ENCODE data around the gene MPZL1.
"Not testable (repeated sequence)": the region's sequence is repeated elsewhere in the genome, so short reads cannot be mapped to it uniquely, and the experiment has no call there.

Gene MPZL1

DNA sequence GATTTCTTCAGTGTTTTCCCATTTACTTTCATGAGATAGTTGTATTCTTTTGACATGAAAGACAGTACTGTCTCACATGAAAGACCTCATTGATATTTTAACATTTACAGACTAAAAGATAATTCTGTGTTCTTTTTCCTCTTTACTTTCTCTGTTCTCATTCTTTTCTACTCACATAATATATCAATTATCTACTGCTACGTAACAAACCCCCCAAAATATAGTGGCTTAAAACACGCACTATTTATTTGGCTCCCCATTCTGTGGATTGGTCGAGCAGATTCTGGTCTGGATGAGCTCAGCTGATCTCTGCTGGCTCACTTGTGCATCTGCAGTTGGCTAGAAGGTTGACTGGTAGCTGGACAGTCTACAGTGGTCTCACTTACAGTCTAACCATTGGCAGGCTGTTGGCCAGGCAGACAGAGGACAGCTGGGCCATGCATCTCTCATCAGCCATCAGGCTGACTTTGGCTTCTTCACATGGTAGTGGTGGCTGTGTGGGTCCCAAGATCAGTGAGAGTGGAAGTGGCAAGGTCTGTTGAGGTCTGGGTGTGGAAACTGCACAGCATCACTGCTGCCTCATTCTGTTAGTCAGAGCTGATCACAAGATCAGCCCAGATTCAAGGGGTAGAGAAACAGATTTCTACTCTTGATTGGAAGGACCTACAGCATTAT, 63.2 kb downstream of the MPZL1 start:
- DNase-seq = no peak

DNA sequence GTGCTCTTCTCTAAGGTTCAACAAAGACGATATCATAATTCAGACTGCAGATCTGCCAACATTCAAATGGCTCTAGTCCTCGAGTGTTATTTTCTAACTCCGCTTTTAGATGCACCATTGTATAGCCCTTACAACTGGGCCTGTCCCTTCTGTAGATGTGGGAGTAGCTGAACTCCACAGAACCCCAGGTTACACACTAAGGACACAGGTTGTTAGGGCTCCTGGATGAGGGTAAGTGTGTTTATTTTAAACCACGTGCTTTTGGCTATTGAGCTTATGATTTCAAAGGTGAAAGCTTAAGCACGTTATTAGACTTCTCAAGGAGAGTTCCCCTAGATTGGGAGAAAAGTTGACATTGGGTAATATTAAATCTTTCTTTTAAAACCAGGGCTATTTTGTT, 64.7 kb downstream of the MPZL1 start:
- DNase-seq = no peak

DNA sequence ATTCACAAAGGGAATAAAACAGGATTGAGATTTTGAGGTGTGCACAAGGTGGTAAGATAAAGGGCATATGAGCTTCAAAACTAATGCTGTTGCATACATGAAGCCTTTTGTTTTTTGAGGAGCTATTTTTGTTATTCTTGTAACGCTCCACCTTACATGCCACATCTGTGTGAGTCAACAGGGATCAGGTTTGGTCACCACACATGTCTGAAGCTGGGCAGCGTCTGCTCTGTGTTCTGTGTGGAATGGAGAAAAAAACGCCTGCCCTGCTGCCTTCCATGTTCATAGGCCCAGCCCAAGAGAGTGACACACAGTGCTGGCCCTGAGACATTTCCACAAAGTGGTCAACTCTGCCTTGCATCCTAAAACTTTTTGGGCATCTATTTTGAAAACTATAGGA, 67.7 kb downstream of the MPZL1 start:
- no peak for DNase-seq

DNA sequence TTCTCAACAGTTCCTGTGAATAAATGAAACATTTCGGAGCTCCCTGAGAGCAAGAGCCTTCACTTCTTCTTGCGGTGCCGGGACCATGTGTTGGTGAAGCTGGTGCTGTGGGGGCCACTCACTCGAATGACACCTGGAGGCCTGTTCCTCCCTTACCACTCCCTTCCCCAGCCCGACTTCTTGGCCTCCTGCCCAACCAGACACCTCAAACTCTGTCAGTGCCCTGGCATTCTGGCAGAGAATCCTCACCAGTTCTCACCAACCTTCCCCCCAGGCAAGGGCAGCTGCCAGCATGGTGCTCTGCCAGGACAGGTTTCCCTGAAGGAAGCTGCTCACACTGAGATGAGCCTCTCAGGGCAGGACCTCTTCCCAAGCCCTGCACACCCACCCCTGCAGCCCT, 68.3 kb downstream of the MPZL1 start:
- DNase-seq = no peak

DNA sequence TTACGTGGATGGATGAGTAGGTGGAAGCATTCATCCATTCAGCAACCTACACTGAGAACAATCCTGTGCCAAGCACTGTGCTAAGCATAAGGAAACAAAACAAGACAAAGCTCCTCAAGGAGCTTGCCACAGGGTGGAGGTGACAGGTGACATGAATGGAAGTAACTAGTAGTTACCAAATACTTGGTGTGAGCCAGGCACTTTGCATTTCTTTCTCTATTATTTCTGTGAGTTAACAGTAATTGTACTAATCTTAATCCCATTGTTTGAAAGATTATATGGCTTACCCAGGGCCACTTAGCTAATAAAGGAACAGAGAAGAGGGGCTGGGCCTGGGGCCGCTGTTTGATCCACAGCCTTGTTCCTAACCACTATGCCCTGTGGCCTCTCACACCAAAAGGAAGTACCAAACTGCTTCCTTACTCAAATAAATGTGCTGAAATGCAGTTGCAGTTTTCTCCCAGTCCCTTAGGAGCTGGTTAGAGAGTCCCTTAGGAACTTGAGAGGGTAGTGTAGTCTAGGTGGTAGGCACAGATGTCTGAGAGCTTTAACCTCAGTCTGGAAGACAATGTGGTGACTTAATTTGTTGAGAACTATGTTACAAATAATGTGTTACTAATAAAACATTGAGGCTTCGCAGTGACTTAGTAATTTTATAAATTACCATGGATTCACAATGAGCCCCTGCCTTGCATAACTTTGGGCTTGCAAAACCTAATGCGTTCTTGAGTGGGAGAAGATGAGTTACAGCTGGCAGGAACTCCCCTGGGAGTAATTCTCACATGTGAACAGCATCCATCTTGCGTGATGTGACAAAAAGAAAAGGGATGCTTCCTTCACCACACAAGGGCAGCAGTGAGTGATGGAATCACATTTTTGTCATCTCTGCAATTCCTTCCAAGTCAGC, 69.8 kb downstream of the MPZL1 start:
- DNase-seq = no peak

DNA sequence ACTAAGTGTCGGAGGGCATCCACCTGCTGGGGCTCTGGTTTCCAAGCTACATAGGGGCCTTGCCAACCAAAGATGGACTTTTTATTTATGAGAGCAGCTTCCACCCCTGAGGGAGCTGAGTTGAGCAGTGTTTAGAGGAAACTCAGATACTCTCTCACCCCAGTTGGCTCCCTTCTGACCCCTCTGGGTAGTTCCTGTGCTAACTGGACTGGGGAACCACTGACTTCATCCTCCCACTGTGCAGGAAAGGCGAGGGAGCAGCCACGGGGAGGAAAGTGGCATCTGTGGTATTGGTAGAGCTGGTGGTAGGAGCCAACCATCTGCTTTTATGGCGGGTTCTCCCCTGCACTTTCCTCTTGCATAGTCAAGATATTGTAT, 70.4 kb downstream of the MPZL1 start:
- DNase-seq = no peak

DNA sequence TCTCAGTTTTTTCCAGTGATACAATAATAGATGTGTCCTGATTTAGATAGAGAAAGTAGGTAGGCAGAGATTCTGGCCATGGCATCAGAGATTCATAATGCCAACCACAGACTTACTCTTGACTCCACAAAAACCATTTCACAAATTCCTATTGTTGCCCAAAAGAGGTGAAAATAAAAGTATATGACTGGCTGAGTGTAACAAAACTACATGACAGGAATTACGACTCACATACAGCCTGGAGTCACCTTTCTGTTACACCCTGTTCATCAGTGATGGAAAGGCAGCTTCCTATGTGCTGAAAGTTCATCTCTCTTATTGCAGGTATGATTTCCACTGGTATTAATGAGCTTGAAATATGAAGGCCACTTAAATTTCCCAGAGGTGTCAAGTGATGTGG, 72.3 kb downstream of the MPZL1 start:
- DNase-seq = no peak

DNA sequence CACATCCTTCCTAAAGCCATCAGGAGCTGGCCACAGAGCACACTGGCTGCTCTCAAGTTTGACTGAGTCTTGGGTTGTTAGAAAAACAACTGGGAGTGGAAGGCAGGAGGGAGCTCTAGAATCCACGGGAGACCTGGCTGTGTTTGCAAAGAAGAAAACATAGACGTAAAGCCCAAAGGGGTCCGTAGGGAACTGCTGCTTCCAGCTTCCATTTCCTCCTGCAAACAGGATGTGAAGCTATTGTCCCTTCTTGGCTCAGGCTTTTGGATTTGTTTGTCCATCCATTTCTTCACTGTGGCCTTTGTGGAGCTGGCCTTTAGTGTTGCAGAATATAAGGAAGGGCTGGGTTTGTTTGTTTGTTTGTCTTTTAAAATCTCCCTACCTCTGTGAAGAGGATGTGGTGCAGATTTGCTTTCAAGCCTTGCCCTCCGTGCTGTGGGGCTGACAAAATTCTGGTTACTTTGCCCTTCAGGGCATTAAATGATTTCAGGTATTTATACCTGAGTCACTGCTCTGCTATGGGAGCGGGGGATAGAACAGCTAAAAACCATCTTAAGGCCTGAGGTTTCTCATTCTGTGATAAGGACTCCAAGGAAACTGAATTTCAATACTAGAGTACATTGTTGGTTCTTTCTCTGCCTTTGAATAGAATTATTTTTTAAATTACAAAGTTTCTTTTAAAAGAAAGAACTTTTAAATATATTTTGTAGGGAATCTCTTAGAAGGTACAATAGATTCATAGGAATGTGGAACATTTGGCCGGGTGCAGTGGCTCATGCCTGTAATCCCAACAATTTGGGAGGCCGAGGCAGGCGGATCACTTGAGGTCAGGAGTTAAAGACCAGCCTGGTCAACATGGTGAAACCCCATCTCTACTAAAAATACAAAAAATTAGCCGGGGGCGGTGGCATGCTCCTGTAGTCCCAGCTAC, 74.3 kb downstream of the MPZL1 start:
- DNase-seq = no peak

DNA sequence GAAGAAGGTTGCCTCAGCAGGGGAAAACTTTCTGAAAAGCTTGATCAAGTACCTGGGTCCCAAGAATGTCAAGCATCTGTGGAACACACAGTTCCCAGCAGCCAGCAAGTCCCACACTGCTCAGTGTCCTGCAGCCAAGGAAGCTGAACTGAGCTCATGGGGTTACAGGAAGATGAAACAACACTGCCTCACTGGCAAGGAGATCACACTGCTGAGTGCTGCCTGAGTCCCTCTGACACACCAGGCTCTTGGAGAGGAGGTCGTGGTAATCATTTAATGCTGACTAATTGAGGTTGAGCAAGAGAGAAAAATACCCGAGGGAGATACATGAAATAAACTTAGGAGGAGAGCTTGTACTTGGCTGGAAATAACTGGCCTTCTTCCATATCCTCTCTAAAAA, 75.2 kb downstream of the MPZL1 start:
- DNase-seq = no peak

DNA sequence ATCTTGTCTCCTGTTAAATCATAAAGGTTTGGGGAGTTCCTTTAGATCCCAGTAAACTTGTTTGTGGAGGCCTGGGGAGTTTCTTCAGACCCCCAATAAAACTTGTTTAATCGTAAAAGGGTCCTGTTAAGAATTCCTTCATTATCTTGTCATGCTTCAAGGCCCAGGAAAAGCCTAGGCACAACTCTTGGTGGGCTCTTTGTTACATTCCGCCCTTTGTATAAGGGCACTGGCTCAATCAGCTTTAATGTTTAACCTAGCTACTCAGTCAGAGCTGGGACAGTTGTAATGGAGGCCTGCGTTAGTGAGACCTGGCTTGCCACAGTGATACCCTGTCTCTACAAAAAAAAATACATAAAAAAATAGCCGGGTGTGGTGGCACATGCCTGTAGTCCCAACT, 77.2 kb downstream of the MPZL1 start:
- DNase-seq = no peak

DNA sequence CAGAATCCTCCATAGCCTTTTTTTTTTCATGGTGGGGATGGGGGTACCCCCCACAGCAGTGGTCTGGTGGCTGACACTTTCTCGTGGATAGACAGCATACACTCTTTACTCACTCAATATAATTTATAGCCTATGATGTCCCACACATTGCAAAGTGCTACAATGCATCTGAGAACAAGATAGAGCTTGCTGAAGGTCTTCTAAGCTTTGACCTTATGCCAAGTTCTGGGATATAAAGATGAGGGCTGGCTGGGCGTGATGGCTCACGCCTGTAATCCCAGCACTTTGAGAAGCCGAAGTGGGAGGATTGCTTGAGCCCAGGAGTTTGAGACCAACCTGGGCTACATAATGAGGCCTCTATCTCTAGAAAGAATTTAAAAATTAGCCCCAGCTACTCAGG, 78.0 kb downstream of the MPZL1 start:
- no peak for DNase-seq

DNA sequence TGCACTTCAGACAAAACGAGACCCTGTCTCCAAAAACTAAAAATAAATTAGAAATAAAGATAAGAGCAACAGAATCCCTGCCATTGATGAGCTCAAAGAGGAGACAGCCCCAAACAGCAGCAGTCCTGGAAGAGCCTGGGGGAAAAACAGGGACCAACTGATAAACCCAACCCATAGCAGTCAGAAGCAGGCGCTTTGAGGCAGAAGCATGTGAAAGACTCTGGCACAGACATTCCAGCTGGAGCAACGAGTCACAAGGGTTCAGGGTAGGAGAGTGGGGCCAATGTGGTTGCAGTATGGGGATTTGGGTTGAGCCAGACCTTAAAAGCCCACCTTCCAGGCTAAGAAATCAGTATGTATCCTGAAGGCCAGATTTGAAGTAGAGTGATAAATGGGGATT, 78.5 kb downstream of the MPZL1 start:
- DNase-seq = no peak

DNA sequence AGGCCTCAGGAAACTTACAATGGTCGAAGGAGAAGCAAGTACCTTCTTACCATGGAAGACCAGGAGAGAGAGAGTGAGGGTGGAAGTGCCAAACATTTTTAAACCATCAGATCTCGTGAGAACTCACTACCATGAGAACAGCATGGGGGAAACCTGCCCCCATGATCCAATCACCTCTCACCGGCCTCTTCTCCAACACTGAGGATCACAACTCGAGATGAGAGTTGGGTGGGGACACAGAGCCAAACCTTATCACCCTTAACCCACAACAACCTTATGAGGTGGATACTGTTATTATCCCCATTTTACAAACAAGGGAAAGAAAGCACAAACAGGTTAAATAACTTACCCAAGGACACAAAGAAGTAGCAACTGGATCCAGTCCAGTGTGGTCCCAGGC, 80.5 kb downstream of the MPZL1 start:
- no peak for DNase-seq

DNA sequence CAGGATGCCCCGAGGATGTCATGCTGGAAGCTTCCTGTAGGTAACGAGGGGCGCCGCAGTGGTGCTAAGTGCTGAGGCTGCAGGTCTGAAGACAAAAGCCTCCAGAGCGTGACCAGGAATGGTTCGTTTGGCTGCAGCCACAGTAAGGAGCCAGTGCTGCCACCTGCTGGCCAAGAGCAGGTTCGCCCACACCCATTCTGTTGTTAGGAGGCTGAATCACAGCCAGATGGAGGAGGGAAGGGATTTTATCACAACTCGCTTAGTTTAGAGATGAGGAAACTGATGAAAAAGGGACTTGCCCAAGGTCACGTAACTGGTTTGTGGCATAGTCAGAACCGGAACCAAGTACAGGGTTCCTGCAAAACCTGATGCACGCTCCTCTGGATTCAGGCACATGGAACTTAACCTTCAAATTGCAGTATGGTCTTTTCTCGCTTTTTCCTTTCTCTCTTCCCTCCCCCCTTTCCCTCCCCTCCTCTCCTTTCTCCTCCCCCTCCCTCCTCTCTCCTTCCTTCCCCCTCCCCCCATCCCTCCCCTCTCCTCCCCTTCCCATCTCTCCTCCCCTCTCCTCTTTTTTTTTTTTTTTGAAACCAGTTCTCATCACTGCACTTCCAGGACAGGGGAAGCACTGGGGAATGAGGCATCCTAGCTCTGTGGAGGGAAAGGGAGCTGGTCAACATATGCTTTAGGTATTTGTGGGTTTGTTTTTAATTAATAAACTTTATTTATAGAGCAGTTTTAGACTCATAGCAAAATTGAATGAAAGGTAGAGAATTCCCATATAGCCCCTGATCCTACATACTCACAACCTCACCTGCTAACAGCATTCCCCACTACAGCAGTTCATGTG, 81.8 kb downstream of the MPZL1 start:
- DNase-seq = peak; percentile 90 to 92

DNA sequence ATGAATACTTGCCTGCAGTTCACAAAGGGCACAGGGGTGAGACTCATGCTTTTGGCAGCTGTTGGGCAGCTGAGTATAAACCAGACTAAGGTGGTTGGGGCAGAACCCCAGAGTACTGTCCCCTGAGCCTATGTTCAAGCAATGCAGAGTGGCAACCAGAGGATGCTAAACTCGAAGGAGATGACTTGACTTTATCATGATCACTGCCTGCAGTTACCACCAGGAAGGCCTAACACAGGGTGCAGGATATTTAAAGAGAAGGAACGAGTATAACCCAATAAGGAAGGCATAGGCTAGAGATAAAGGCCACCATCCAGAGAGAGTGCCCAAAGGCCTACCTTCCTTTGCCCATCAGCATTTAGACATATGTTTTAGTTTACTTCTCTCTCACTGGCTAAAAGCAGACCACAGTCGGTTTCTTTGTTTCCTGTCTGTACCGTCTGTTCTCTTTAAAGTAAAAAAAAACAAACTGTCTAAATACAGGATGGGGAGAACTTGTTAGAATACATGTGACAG, 83.3 kb downstream of the MPZL1 start:
- no peak for DNase-seq

DNA sequence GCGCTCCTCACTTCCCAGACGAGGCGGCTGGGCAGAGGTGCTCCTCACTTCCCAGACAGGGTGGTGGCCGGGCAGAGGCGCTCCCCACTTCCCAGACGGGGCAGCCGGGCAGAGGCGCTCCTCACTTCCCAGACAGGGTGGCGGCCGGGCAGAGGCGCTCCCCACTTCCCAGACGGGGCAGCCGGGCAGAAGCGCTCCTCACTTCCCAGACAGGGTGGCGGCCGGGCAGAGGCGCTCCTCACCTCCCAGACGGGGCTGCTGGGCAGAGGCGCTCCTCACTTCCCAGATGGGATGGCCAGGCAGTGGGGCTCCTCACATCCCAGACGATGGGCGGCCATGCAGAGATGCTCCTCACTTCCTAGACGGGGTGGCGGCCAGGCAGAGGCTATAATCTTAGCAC, 84.5 kb downstream of the MPZL1 start:
- DNase-seq = not testable (repeated sequence)

DNA sequence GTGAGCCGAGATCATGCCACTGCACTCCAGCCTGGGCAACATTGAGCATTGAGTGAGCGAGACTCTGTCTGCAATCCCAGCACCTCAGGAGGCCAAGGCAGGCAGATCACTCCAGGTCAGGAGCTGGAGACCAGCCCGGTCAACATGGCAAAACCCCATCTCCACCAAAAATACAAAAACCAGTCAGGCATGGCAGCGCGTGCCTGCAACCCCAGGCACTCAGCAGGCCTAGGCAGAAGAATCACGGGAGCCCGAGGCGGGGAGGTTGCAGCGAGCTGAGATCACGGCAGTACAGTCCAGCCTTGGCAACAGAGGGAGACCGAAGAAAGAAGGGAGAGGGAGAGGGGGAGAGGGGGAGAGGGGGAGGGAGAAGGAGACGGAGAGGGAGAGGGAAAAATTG, 84.9 kb downstream of the MPZL1 start:
- DNase-seq = not testable (repeated sequence)

DNA sequence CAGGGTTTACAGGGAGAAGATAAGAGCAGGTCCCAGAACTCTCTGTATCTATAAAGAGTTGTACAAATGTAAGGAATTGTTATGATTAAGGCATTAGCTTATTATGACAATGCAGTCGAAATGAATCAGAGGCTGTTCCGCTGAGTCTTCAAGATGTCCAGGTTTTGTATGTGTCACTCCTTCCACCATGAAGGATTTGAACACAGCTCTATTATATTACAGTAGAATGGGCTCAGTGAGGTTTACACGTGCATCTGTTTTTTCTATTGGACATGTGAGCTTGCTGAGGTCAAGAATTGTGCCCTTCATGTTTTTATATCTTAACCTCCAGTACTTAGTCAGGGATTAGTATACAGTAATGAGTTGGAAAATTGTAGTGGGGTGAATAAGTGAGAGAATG, 86.3 kb downstream of the MPZL1 start:
- DNase-seq = no peak

DNA sequence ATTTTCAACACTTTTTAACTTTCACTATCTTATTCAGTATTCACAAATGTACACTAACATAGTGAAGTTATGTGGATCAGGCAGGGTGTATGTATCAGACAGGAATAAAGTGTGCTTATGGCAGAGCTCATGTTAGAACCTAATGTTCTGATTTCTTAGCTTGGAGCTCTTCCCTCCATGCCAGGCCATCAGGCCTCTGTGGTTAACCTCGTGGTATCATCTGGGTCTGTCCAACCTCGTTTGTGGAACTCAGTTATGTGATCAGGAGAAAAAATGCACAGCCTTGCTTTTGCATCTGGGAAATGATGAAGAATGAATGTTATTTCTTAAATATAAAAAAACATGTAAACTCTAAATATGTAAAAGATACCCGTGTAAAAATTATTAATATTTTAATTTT, 86.9 kb downstream of the MPZL1 start:
- no peak for DNase-seq

DNA sequence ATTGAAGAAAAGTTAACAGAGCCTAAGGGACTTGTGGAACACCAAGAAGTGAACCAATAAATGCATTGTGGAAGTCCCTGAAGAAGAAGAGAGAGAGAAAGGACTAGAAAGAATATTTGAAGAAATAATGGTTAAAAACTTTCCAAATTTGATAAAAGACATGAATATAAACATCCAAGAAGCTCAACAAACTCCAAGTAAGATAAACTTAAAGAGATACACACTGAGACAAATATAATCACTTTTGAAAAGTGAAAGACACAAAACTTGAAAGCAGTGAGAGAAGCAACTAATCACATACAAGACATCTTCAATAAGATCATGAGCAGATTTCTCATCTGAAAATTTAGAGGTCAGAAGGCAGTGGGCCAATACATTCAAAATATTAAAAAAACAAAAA, 91.2 kb downstream of the MPZL1 start:
- no peak for DNase-seq

DNA sequence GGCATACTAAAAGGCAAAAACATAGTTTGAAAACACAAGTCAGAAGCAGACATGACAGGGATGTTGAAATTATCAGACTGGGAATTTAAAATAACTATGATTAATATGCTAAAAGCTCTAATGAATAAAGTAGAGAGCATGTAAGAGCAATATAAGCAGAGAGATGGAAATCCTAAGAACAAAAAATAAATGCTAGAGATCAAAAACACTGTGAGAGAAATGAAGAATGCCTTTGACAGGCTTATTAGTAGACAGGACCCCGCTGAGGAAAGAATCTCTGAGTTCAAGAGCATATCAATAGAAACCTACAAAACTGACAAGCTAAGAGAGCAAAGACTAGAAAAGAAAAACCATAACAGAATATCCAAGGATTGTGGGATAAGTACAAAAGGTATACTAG, 93.9 kb downstream of the MPZL1 start:
- DNase-seq = no peak

Measured in stimulated activated CD4-positive, alpha-beta T cell treated with anti-CD3 and anti-CD28 coated beads, Interleukin-2, amount 100 ng/mL, for 48 hours (primary cell).